Measurements from ENCODE around the gene TMEM248. TPM values are rescaled to one million over a fixed set of nuclear protein-coding genes. Genes with fewer than 3 reads are reported as not detected.
"Not testable (repeated sequence)": the region's sequence is repeated elsewhere in the genome, so short reads cannot be mapped to it uniquely, and the experiment has no call there.

The TMEM248 gene
- total and polyA plus RNA-seq, 7 experiments from 2014 or later, result 81.0 to 107 (median 95.5) TPM

- CTCF ChIA-PET; H3K36me3 ChIP-seq (ENCODE audit: control insufficient read depth in 2 of 3, insufficient read depth in 3 of 3, low read length in 3 of 3); intact Hi-C loops (cut with micrococcal nuclease); H3K4me1 Mint-ChIP-seq; POLR2A ChIA-PET; ATAC-seq; DNase-seq; H3K27ac ChIP-seq (ENCODE audit: low read depth, low read length); H3K4me1 ChIP-seq (ENCODE audit: control insufficient read depth in 2 of 2, insufficient read depth in 2 of 2, low read length in 2 of 2); H3K27ac Mint-ChIP-seq; H3K4me3 ChIP-seq (ENCODE audit: low read length); H3K27me3 Mint-ChIP-seq; H3K27me3 ChIP-seq (ENCODE audit: control insufficient read depth in 2 of 2, insufficient read depth in 2 of 2, low read length in 2 of 2): not testable (repeated sequence)
- peaks cover 0 to 15% (median 0%) of the 10 kb centered on the region in 3 experiments for H3K9me3 ChIP-seq (ENCODE audit: control insufficient read depth in 2 of 3, low read length in 3 of 3)
- H3K9me3 Mint-ChIP-seq, result peaks cover 0 to 29% (median 15%) of the 10 kb centered on the region in 11 donors
- peaks cover 0 to 13% (median 10%) of the 10 kb centered on the region in 5 donors for H3K36me3 Mint-ChIP-seq
- peak overlapping the region in 2 of 10 donors; percentile 10 to 81 for H3K4me3 Mint-ChIP-seq
Measured at GRCh38 chr7:66980336-66980735, 59.3 kb downstream of the TMEM248 start.

GRCh38 chr7:66989552-66989951 lies 68.5 kb downstream of the TMEM248 start:
- CTCF ChIA-PET; H3K27me3 ChIP-seq (ENCODE audit: control insufficient read depth in 2 of 2, insufficient read depth in 2 of 2, low read length in 2 of 2); H3K27me3 Mint-ChIP-seq; H3K9me3 Mint-ChIP-seq; H3K4me3 ChIP-seq (ENCODE audit: low read length); DNase-seq; H3K27ac Mint-ChIP-seq; intact Hi-C loops (cut with micrococcal nuclease); H3K9me3 ChIP-seq (ENCODE audit: control insufficient read depth in 2 of 3, low read length in 3 of 3); H3K27ac ChIP-seq (ENCODE audit: low read depth, low read length); ATAC-seq; H3K4me3 Mint-ChIP-seq: not testable (repeated sequence)
- POLR2A ChIA-PET, result interaction anchor here (0.9 kb wide), 1 partner anchor 10 kb away, joined by 3 read pairs; no protein-coding TSS in a partner anchor
- Histone ChIP-seq H3K4me1 (ENCODE audit: control insufficient read depth in 2 of 2, insufficient read depth in 2 of 2, low read length in 2 of 2) (peaks cover 11 to 15% of the 10 kb centered on the region in 2 donors), H3K36me3 (ENCODE audit: control insufficient read depth in 2 of 3, insufficient read depth in 3 of 3, low read length in 3 of 3) (peaks cover 3 to 61% (median 26%) of the 10 kb centered on the region in 3 experiments)
- peaks cover 7 to 31% (median 22%) of the 10 kb centered on the region in 7 donors for H3K4me1 Mint-ChIP-seq
- peaks cover 0 to 31% (median 26%) of the 10 kb centered on the region in 5 donors for H3K36me3 Mint-ChIP-seq

GRCh38 chr7:66994051-66994450 lies 73.0 kb downstream of the TMEM248 start:
- Histone ChIP-seq H3K4me1 (ENCODE audit: control insufficient read depth in 2 of 2, insufficient read depth in 2 of 2, low read length in 2 of 2) (peaks cover 15 to 16% of the 10 kb centered on the region in 2 donors), H3K36me3 (ENCODE audit: control insufficient read depth in 2 of 3, insufficient read depth in 3 of 3, low read length in 3 of 3) (peaks cover 3 to 48% (median 13%) of the 10 kb centered on the region in 3 experiments), H3K27ac (ENCODE audit: low read depth, low read length) (peak overlapping the region; percentile 98), H3K4me3 (ENCODE audit: low read length) (peak overlapping the region; percentile 90)
- Mint-ChIP-seq H3K36me3 (peaks cover 4 to 18% (median 17%) of the 10 kb centered on the region in 5 donors), H3K4me3 (peak overlapping the region; percentile 90 to 100 (median 99)), H3K4me1 (peaks cover 12 to 45% (median 34%) of the 10 kb centered on the region in 7 donors), H3K27ac (peak overlapping the region; percentile 96 to 100 (median 99))
- POLR2A ChIA-PET, result interaction anchor here (3.0 kb wide), 1 partner anchor 73 kb away, joined by 34 read pairs; the partner anchor contains the start of gene TMEM248
- CTCF ChIA-PET; H3K9me3 ChIP-seq (ENCODE audit: control insufficient read depth in 2 of 3, low read length in 3 of 3); H3K9me3 Mint-ChIP-seq; H3K27me3 ChIP-seq (ENCODE audit: control insufficient read depth in 2 of 2, insufficient read depth in 2 of 2, low read length in 2 of 2); DNase-seq; ATAC-seq; H3K27me3 Mint-ChIP-seq: not testable (repeated sequence)
- intact Hi-C loops (cut with micrococcal nuclease), result loop anchor here (2.0 to 10.0 kb wide), 4 partner anchors 399 to 1239 kb away; no protein-coding TSS in a partner anchor

GRCh38 chr7:66994691-66995049 lies 73.6 kb downstream of the TMEM248 start:
- H3K36me3 Mint-ChIP-seq, result peaks cover 4 to 18% (median 17%) of the 10 kb centered on the region in 5 donors
- peak overlapping the region; percentile 90 for H3K4me3 ChIP-seq (ENCODE audit: low read length)
- CTCF ChIA-PET, result not testable (repeated sequence)

GRCh38 chr7:66995050-66995776 lies 74.2 kb downstream of the TMEM248 start, which contains the start of gene SBDS:
Gene SBDS, minus strand, starts transcription at chr7:66995586. Its CDS starts 169 bp downstream, at chr7:66995417.
- Histone ChIP-seq H3K27ac (ENCODE audit: low read depth, low read length) (peak within 1 kb of the TSS; percentile 98), H3K4me1 (ENCODE audit: control insufficient read depth in 2 of 2, insufficient read depth in 2 of 2, low read length in 2 of 2) (peaks cover 15 to 16% of the 10 kb centered on the region in 2 donors), H3K36me3 (ENCODE audit: control insufficient read depth in 2 of 3, insufficient read depth in 3 of 3, low read length in 3 of 3) (peaks cover 3 to 52% (median 9%) of the 10 kb centered on the region in 3 experiments), H3K4me3 (ENCODE audit: low read length) (peak within 1 kb of the TSS; percentile 90)
- CTCF ChIA-PET; H3K27me3 Mint-ChIP-seq; H3K9me3 ChIP-seq (ENCODE audit: control insufficient read depth in 2 of 3, low read length in 3 of 3); H3K9me3 Mint-ChIP-seq; H3K27me3 ChIP-seq (ENCODE audit: control insufficient read depth in 2 of 2, insufficient read depth in 2 of 2, low read length in 2 of 2): not testable (repeated sequence)
- DNase-seq (peak; percentile 71 to 98 (median 95)), ATAC-seq (peak; percentile 72)
- H3K36me3 Mint-ChIP-seq, result peaks cover 4 to 18% (median 17%) of the 10 kb centered on the region in 5 donors
- peaks cover 12 to 45% (median 34%) of the 10 kb centered on the region in 7 donors for H3K4me1 Mint-ChIP-seq
- POLR2A ChIA-PET, result interaction anchor here (0.6 to 3.6 kb wide), 11 partner anchors 8 to 731 kb away, joined by 3 to 34 read pairs (median 3); partner anchors contain the start of gene TMEM248
- intact Hi-C loops (cut with micrococcal nuclease), result loop anchor here (1.0 to 10.0 kb wide), 13 partner anchors 74 to 1958 kb away; partner anchors contain the start of genes TMEM248 (in 1 of the 2) and TPST1 (in 1 of the 2)
- peak within 1 kb of the TSS; percentile 90 to 100 (median 99) for H3K4me3 Mint-ChIP-seq
- H3K27ac Mint-ChIP-seq, result peak within 1 kb of the TSS; percentile 96 to 100 (median 99)

More at GRCh38 chr7:66994691-66995049, 73.6 kb downstream of the TMEM248 start:
- POLR2A ChIA-PET, result interaction anchor here (0.6 to 3.6 kb wide), 6 partner anchors 9 to 584 kb away, joined by 3 to 34 read pairs (median 7); partner anchors contain the start of gene TMEM248
- H3K4me1 Mint-ChIP-seq, result peaks cover 12 to 45% (median 34%) of the 10 kb centered on the region in 7 donors
- not testable (repeated sequence) for H3K9me3 ChIP-seq (ENCODE audit: control insufficient read depth in 2 of 3, low read length in 3 of 3); H3K9me3 Mint-ChIP-seq; H3K27me3 ChIP-seq (ENCODE audit: control insufficient read depth in 2 of 2, insufficient read depth in 2 of 2, low read length in 2 of 2); H3K27me3 Mint-ChIP-seq
- Histone ChIP-seq H3K4me1 (ENCODE audit: control insufficient read depth in 2 of 2, insufficient read depth in 2 of 2, low read length in 2 of 2) (peaks cover 15 to 16% of the 10 kb centered on the region in 2 donors), H3K36me3 (ENCODE audit: control insufficient read depth in 2 of 3, insufficient read depth in 3 of 3, low read length in 3 of 3) (peaks cover 3 to 51% (median 10%) of the 10 kb centered on the region in 3 experiments), H3K27ac (ENCODE audit: low read depth, low read length) (peak overlapping the region; percentile 98)
- H3K4me3 Mint-ChIP-seq, result peak overlapping the region; percentile 90 to 100 (median 99)
- intact Hi-C loops (cut with micrococcal nuclease), result loop anchor here (1.0 to 10.0 kb wide), 13 partner anchors 73 to 1957 kb away; partner anchors contain the start of genes TMEM248 (in 1 of the 2) and TPST1 (in 1 of the 2)
- DNase-seq, result peak in 8 of 9 donors; percentile 14 to 80 (median 75)
- peak overlapping the region; percentile 96 to 100 (median 99) for H3K27ac Mint-ChIP-seq
- peak; percentile 68 for ATAC-seq

DNA sequence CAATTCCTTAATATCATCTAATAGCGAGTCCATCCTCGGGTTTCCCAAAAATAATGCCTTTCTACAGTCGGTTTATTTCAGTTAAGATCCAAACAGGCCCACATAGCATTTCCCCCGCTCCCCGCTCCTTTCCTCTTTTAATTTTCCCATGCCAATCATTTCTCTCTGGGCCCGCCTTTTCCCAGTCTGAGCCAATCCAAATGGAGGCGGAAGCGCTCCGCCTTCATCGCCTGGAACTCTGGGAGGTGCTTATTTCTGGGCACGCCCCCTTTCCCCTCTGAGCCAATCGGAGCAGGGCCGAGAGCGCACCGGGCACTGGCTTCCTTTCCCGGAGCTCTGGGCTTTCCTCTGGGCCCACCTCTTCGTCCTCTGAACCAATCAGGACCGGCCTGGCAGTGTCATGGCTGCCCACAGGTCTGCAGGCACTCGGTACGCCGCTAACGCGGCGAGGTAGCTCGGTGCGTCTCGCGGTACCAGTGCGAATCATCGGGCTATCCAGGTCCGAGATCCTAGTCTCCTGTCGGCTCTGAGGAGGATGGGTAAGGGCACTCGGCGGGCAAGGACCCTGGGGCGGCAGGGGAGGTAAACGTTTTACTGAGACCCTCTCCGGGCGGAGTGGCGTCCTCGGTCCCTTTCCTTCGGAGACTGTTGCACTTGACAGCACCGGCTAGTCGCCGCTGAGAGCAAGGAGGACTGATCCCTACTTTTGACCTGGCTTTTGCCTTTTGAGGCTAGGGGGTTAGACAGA lies 75.6 kb downstream of the TMEM248 start, which contains the start of gene TYW1:
TSS of gene TYW1 (plus strand) at position 390 of the 748 bp plus-strand sequence. CDS start at position 536, 146 bp downstream.
- H3K36me3 ChIP-seq (ENCODE audit: control insufficient read depth in 2 of 3, insufficient read depth in 3 of 3, low read length in 3 of 3), result peaks cover 0 to 39% (median 3%) of the 10 kb centered on the region in 3 experiments
- ATAC-seq (peak; percentile 89), DNase-seq (peak; percentile 90 to 99 (median 98))
- Mint-ChIP-seq H3K4me1 (peaks cover 12 to 50% (median 37%) of the 10 kb centered on the region in 7 donors), H3K4me3 (peak within 1 kb of the TSS; percentile 90 to 100 (median 99)), H3K36me3 (peaks cover 4 to 17% (median 16%) of the 10 kb centered on the region in 5 donors), H3K27ac (peak within 1 kb of the TSS; percentile 96 to 100 (median 99))
- intact Hi-C loops (cut with micrococcal nuclease), result loop anchor here (1.0 to 10.0 kb wide), 21 partner anchors 75 to 1959 kb away; partner anchors contain the start of genes RABGEF1 (in 2 of the 2), VKORC1L1 (in 2 of the 2), KCTD7 (in 1 of the 2) and TMEM248 (in 1 of the 2)
- POLR2A ChIA-PET, result interaction anchor here (0.7 to 3.6 kb wide), 9 partner anchors 10 to 1247 kb away, joined by 3 to 34 read pairs (median 3); partner anchors contain the start of genes RABGEF1 and TMEM248
- not testable (repeated sequence) for H3K9me3 Mint-ChIP-seq; H3K9me3 ChIP-seq (ENCODE audit: control insufficient read depth in 2 of 3, low read length in 3 of 3); H3K27me3 Mint-ChIP-seq; H3K27me3 ChIP-seq (ENCODE audit: control insufficient read depth in 2 of 2, insufficient read depth in 2 of 2, low read length in 2 of 2)
- CTCF ChIA-PET, result interaction anchor here (0.8 kb wide), 1 partner anchor 132 kb away, joined by 3 read pairs; no protein-coding TSS in a partner anchor
- H3K4me1 ChIP-seq (ENCODE audit: control insufficient read depth in 2 of 2, insufficient read depth in 2 of 2, low read length in 2 of 2), result peaks cover 15 to 16% of the 10 kb centered on the region in 2 donors
- H3K27ac ChIP-seq (ENCODE audit: low read depth, low read length), result peak within 1 kb of the TSS; percentile 82
- peak within 1 kb of the TSS; percentile 89 for H3K4me3 ChIP-seq (ENCODE audit: low read length)
